ENCODE results near the gene HBG1.

Gene HBG1

GRCh38 chr11:5289696-5290095 lies 40.0 kb upstream of the HBG1 start:
- Histone ChIP-seq H3K9ac (ENCODE audit: low read depth, low read length, poor library complexity, severe bottlenecking) (no peak overlapping the region), H3K4me2 (ENCODE audit: low read depth, low read length, poor library complexity, severe bottlenecking) (no peak overlapping the region), H2AFZ (ENCODE audit: low read length) (no peak overlapping the region), H4K20me1 (ENCODE audit: insufficient read depth, low read length, poor library complexity, severe bottlenecking) (no peaks in the 10 kb centered on the region), H3F3A (ENCODE audit: low read depth) (no peaks in the 10 kb centered on the region), H3K9me2 (replicated peaks; ENCODE audit: low read depth, low read length) (no peaks in the 10 kb centered on the region), H3K36me3 (ENCODE audit: insufficient read depth, low read length) (no peaks in the 10 kb centered on the region), H3K79me2 (ENCODE audit: insufficient read depth, low read length) (no peaks in the 10 kb centered on the region), H3K4me1 (ENCODE audit: insufficient read depth, low read length, poor library complexity, severe bottlenecking) (no peaks in the 10 kb centered on the region), H3K27me3 (ENCODE audit: insufficient read depth, low read length, poor library complexity, severe bottlenecking) (no peaks in the 10 kb centered on the region), H3K9me3 (ENCODE audit: insufficient read depth, low read depth, low read length) (no peaks in the 10 kb centered on the region), H3K4me3 (ENCODE audit: low read length, poor library complexity, severe bottlenecking) (no peak overlapping the region)
- TF ChIP-seq EZH2phosphoT487 (IDR thresholded peaks at IDR 0.05; ENCODE audit: borderline replicate concordance) = no peak
- TF ChIP-seq CTCF (conservative IDR thresholded peaks at IDR 0.05; ENCODE audit: low read length) = no peak

GRCh38 chr11:5288906-5289550 lies 39.4 kb upstream of the HBG1 start:
- no peaks in the 10 kb centered on the region for H3K4me1 ChIP-seq (ENCODE audit: insufficient read depth, low read length, poor library complexity, severe bottlenecking)
- H3K9me3 ChIP-seq (ENCODE audit: insufficient read depth, low read depth, low read length) = no peaks in the 10 kb centered on the region
- TF ChIP-seq CTCF (conservative IDR thresholded peaks at IDR 0.05; ENCODE audit: low read length) (no peak), EZH2phosphoT487 (IDR thresholded peaks at IDR 0.05; ENCODE audit: borderline replicate concordance) (no peak)
- H3K36me3 ChIP-seq (ENCODE audit: insufficient read depth, low read length) = no peaks in the 10 kb centered on the region
- H3F3A ChIP-seq (ENCODE audit: low read depth) = no peaks in the 10 kb centered on the region
- H2AFZ ChIP-seq (ENCODE audit: low read length) = no peak overlapping the region
- no peaks in the 10 kb centered on the region for H4K20me1 ChIP-seq (ENCODE audit: insufficient read depth, low read length, poor library complexity, severe bottlenecking)
- no peaks in the 10 kb centered on the region for H3K9me2 ChIP-seq (replicated peaks; ENCODE audit: low read depth, low read length)
- no peak overlapping the region for H3K9ac ChIP-seq (ENCODE audit: low read depth, low read length, poor library complexity, severe bottlenecking)
- H3K4me3 ChIP-seq (ENCODE audit: low read length, poor library complexity, severe bottlenecking) = no peak overlapping the region
- H3K4me2 ChIP-seq (ENCODE audit: low read depth, low read length, poor library complexity, severe bottlenecking) = no peak overlapping the region
- H3K79me2 ChIP-seq (ENCODE audit: insufficient read depth, low read length) = no peaks in the 10 kb centered on the region
- no peaks in the 10 kb centered on the region for H3K27me3 ChIP-seq (ENCODE audit: insufficient read depth, low read length, poor library complexity, severe bottlenecking)

GRCh38 chr11:5288108-5288905 lies 38.6 kb upstream of the HBG1 start:
- no peaks in the 10 kb centered on the region for H3K9me2 ChIP-seq (replicated peaks; ENCODE audit: low read depth, low read length)
- no peaks in the 10 kb centered on the region for H3F3A ChIP-seq (ENCODE audit: low read depth)
- no peak overlapping the region for H3K4me3 ChIP-seq (ENCODE audit: low read length, poor library complexity, severe bottlenecking)
- no peaks in the 10 kb centered on the region for H3K4me1 ChIP-seq (ENCODE audit: insufficient read depth, low read length, poor library complexity, severe bottlenecking)
- H3K9me3 ChIP-seq (ENCODE audit: insufficient read depth, low read depth, low read length) = no peaks in the 10 kb centered on the region
- no peak for TF ChIP-seq CTCF (conservative IDR thresholded peaks at IDR 0.05; ENCODE audit: low read length)
- TF ChIP-seq EZH2phosphoT487 (IDR thresholded peaks at IDR 0.05; ENCODE audit: borderline replicate concordance) = no peak
- no peak overlapping the region for H2AFZ ChIP-seq (ENCODE audit: low read length)
- H4K20me1 ChIP-seq (ENCODE audit: insufficient read depth, low read length, poor library complexity, severe bottlenecking) = no peaks in the 10 kb centered on the region
- H3K4me2 ChIP-seq (ENCODE audit: low read depth, low read length, poor library complexity, severe bottlenecking) = no peak overlapping the region
- no peak overlapping the region for H3K9ac ChIP-seq (ENCODE audit: low read depth, low read length, poor library complexity, severe bottlenecking)
- H3K36me3 ChIP-seq (ENCODE audit: insufficient read depth, low read length) = no peaks in the 10 kb centered on the region
- H3K79me2 ChIP-seq (ENCODE audit: insufficient read depth, low read length) = no peaks in the 10 kb centered on the region
- H3K27me3 ChIP-seq (ENCODE audit: insufficient read depth, low read length, poor library complexity, severe bottlenecking) = no peaks in the 10 kb centered on the region

Data from Loucy (cell line).